ENCODE data around the gene ETV3L.
"Not testable (repeated sequence)": the region's sequence is repeated elsewhere in the genome, so short reads cannot be mapped to it uniquely, and the experiment has no call there.

ETV3L gene

GRCh38 chr1:157069601-157070000 lies 30.0 kb downstream of the ETV3L start:
- DNase-seq = no peak

GRCh38 chr1:157059241-157059640 lies 40.4 kb downstream of the ETV3L start:
- not testable (repeated sequence) for DNase-seq

- no peak for DNase-seq
Observed at GRCh38 chr1:157056269-157056668, 43.3 kb downstream of the ETV3L start.

GRCh38 chr1:157055729-157056128 lies 43.9 kb downstream of the ETV3L start:
- not testable (repeated sequence) for DNase-seq

GRCh38 chr1:157050836-157051235 lies 48.8 kb downstream of the ETV3L start:
- no peak for DNase-seq

GRCh38 chr1:157047062-157047410 lies 52.6 kb downstream of the ETV3L start:
- DNase-seq = no peak

- peak; percentile 93 for DNase-seq
Observed at GRCh38 chr1:157045250-157046218, 54.1 kb downstream of the ETV3L start, which contains the start of gene ARHGEF11. Gene ARHGEF11, minus strand, starts transcription at chr1:157045742. Its CDS starts 1,412 bp downstream, at chr1:157044330.

- no peak for DNase-seq
Observed at GRCh38 chr1:157044326-157044725, 55.3 kb downstream of the ETV3L start.

- DNase-seq = no peak
Observed at GRCh38 chr1:157043685-157044084, 55.9 kb downstream of the ETV3L start.

GRCh38 chr1:157042846-157043245 lies 56.8 kb downstream of the ETV3L start:
- no peak for DNase-seq

Data from right forelimb (tissue), 1 donor.